ENCODE measurements around the gene SSBP4.

SSBP4 gene

GRCh38 chr19:18477974-18478373 is 58.8 kb downstream of the SSBP4 start:
- no peak overlapping the region for H3K4me3 ChIP-seq (ENCODE audit: low read depth, low read length)
- no peak for DNase-seq (ENCODE audit: low read depth)

GRCh38 chr19:18478545-18479311 is 59.5 kb downstream of the SSBP4 start:
- H3K4me3 ChIP-seq (ENCODE audit: low read depth, low read length) = no peak overlapping the region
- peak; percentile 67 for DNase-seq (ENCODE audit: low read depth)

GRCh38 chr19:18480006-18480691 is 61.0 kb downstream of the SSBP4 start:
- peak; percentile 39 for DNase-seq (ENCODE audit: low read depth)
- H3K4me3 ChIP-seq (ENCODE audit: low read depth, low read length) = no peak overlapping the region

GRCh38 chr19:18481505-18482222 is 62.5 kb downstream of the SSBP4 start:
- no peak overlapping the region for H3K4me3 ChIP-seq (ENCODE audit: low read depth, low read length)
- no peak for DNase-seq (ENCODE audit: low read depth)

- no peak overlapping the region for H3K4me3 ChIP-seq (ENCODE audit: low read depth, low read length)
- DNase-seq (ENCODE audit: low read depth) = no peak
Observed at GRCh38 chr19:18483119-18483890, 64.1 kb downstream of the SSBP4 start.

All from skeletal muscle cell (primary cell).